GM04503 (cell line): ENCODE data around the gene DHX15.

Experiments
- DNase-seq: peaks from one replicate; pipeline ENCODE4 v3.0.0-alpha.2; 2012; ENCODE audit warnings: low read depth

Gene DHX15

DNA sequence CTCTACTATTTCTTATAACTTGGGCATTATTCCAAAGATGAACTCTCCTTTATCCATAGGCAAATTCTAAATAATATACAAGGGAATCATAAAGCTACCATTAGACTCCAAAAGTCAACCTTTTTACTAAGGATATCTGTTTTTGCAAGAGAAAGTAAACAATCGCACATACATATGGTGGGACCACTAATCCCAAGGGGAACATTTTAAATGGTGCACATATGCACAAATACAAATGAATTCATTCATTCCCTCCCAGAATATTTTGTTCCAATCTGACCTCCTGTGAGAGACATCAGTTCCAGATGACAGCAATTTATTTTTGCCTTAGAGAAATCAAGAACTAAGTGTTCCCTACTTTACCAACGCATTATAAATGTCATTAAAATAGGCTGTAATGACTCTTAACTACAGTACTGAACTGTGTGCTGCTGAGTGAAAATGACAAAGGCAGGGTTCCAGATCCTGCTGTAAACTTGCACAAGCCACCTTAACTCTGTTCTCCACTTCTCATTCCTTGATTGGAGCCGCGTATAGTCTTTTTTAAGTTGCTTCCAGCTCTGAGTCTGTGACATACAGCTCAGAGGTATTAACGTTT is 2.0 kb downstream of the DHX15 start:
- DNase-seq, result no peak

DNA sequence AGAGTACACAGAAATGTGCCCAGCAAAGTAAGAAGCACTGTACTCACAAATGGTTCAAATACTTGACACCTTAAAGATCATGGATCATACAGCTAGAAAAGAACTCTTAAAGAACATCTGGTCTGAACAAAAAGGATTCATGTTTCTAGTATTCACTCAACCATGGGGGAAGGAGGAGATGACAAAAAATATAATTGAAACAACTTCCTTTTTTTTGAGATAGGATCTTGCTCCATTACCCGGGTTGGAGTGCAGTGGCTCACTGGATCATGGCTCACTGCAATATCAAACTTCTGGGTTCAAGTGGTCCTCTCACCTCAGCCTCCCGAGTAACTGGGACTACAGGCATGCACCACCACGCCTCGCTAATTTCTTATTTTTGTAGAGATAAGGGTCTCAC is 6.0 kb downstream of the DHX15 start:
- DNase-seq, result no peak

DNA sequence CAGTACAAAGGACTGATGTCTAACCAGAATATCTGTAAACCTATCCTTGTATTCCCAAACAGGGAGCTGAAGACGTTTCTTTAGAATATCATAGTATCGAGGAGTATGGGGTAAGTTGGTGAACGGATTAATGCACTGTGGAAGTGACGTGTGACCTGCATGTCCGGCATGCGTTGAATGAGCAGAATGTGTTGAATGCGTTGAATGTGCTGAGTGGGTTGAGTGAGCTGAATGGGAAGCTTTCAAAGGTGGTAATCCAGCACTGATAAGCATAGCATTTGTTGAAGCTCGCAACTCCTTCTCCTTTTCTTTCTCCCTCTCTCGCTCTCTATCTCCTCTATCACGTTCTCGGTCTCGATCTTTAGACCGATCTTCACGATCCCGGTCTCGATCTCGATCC is 8.1 kb downstream of the DHX15 start:
- DNase-seq, result no peak

DNA sequence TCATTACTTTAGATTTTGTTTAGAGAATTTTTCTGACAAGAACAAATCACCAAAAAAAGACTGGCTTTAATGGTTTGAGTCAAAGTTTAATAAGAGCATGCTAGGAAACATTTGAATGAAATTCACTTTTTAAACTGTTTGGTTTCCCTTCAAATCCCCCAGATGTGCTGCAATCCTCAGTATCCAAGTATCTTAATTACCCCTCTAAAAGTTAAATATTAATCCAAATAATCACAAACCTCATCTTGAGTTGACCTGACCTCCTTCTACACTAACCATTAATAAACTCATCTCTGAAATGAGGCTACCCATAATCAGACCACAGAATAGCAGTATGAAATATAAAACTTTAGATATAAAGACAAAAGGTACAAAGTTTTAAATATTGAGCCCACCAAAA is 10.1 kb downstream of the DHX15 start:
- no peak for DNase-seq

DNA sequence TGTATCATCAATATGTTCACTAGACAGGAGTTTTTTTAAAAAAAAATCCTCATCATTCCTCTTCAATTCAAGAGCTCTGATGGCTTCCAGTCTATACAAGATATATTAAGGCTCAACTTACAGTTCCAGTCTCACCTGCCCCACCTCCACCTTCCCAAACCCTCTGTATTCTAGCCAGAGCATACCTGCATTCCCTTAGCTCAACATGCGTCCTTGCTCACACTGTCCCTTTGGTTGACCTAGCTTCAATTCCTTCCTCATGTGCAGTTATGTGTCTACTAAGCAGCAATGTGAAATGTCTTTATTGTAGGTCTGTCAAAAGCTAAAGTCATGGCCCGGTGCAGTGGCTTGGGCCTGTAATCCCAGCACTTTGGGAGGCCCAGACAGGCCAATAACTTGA is 10.8 kb downstream of the DHX15 start:
- DNase-seq, result no peak

DNA sequence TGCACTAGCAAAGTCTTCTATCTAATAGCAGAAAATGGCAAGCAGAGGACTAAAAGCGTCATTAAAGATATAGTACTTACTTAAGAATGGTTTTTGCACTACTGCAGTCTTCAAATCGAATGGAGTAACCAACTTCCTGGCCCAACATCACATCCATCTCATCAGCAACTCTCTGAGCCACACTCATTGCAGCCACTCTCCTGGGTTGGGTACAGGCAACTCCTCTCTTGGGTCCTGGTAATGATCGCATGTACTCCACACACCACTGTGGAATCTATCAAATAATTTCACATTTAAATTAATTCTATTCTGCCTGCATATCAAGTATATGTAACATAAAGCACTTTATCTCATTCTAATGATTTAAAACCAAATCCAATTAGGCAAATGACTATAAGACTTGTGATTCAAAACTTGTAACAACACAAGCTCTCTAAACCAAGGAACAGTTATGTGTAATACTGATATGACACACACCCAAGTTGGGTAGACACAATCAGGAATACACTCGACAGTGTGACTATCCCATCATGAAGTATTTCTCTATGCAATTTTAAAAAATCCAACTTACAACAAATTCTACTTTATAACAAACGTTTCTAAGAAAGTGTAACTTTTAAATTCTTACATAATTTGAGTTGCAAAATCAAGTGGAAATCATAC is 13.6 kb downstream of the DHX15 start:
- no peak for DNase-seq

DNA sequence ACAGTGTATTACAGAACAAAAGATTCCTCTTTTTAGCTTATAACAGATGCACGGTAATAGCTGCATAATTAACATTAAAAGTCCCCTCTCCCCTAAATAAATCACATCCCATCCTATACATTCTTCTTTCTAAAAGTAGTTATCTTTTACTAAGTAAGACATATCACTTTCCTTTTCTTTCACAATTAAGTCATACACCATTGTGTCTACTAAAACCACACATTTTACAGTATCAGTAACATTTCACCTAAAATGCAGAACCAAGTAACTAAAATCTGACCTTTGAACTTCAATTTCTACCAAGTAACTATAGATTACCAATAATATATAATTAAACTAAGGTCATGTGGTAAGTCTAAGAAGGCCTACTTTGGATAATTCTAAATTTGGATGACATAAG is 14.2 kb downstream of the DHX15 start:
- DNase-seq, result no peak

DNA sequence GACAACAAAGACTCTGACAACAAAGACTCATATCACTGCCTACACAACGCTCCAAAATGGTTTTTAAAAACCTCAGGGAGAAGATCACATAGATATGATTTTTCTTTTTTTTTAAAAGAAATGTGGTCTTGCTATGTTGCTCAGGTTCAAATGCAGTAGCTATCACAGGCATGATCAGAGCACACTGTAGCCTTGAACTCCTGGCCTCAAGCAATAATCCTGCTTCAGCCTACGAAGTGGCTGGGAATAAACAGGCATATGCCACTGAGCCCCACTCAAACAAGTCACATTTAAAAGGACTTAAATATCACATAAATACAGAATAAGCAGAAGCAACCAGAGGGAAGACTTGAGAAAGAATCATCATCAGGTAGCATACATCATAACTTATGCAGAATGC is 14.7 kb downstream of the DHX15 start:
- no peak for DNase-seq

DNA sequence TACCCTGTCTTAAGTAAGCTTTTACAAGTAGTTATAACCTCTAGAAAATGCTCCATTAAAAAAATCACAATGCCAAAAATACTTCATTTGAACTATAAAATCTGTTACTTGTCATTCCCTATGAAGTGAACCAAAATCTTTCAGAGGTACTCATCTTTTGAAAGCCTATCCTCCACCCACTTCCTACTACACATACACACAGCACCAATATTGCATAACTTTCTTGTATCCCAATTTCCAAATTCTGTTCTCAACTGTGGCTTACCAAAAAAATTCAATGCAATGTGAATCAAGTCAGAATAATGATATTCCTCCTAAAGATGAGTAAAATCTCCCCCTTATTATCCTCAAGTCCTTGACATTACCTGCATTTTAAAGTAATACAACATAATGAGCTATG is 15.9 kb downstream of the DHX15 start:
- DNase-seq, result no peak

DNA sequence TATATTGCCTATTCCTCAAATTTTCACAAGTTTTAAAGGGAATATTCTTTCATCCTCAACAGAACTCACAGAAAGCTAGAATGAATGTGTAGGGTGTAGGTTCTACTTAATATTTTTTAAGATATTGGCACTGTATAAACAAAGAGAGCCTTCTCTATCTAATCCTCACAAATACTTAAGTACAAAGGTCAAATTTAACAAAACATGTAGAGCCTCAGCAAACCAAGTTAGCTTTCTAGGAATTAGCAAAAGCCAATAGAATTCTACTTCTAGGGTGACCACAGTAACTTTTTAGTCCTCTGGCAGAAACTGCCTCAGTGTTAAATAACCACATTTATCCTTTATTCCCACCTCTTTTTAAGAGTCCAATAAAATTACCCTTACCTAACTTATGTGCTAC is 19.3 kb downstream of the DHX15 start:
- no peak for DNase-seq

DNA sequence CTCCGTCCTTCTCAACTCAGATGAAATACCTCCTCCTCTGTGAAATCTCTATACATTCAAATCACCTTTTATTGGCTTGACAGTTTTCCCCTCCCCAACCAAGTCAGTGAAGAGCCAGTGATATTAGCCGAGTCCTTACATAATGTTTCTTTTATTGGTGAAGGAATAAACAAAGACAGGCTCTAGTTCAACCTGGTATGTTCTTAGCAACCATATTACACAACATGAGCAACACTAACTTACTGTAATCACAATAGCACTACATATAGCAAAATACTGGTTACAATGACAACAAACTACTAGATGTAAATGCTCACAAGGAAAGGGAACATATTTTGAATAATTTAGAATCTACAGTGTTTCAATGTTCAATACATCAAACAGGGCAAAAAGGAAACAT is 19.9 kb downstream of the DHX15 start:
- no peak for DNase-seq

DNA sequence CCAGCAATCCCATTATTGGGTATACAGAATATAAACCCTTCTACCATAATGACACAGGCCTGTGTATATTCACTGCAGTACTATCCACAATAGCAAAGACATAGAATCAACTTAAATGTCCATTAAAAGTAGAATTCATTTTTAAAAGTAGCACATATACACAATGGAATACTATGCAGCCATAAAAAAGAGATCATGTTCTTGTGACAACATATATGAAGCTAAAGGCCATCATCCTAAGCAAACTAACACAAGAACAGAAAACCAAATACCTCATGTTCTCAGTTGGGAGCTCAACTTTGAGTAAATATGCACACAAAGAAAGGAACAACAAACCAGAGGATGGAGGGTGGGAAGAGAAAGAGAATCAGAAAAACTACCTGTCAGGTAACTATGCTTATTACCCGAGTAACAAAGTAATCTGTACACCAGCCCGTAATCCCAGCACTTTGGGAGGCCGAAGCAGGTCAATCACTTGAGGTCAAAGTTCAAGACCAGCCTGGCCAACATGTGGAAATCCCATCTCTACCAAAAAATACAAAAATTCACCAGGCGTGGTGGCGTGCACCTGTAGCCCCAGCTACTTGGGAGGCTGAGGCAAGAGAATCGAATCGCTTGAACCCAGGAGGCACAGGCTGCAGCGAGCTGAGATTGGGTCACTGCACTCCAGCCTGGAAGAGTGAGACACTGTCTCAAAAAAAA is 22.8 kb downstream of the DHX15 start:
- DNase-seq, result no peak

DNA sequence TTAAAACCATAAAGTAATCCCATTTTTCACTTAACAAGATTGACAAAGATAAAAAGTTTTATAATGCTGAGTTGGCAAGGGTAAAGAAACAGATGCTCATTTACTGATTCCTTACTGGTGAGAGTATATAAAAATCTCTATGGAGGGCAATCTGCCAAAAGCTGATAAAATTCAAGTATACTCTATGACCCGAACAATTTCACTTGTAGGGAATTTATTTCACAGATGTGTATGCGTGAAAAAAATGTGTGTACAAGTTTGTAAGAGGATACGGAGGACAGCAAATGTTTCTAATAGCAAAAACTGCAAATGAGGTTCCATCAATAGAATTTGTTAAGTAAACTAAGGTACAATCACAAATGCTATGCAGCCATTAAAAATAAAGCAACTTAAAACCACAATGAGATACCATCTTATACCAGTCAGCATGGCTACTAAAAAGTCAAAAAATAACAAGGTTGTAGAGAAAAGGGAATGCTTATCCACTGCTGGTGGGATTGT is 23.4 kb downstream of the DHX15 start:
- DNase-seq, result no peak

DNA sequence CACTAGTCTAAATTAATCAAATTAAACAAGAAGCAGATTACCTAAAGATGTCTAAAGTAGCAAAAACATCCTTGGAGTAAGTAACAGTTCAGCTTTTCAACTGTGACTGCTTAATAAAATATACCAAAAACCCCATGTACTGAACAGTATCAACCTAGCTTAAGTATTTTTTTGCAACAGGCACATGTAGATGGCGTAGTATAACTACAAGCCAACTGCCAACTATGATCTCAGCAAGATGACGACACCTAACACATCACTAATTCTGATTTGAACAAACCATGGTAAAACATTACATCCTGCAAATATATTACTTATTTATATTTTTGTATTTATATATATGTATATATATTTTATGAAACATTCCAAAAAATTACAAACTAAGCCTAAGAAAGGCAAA is 24.5 kb downstream of the DHX15 start:
- DNase-seq, result no peak

DNA sequence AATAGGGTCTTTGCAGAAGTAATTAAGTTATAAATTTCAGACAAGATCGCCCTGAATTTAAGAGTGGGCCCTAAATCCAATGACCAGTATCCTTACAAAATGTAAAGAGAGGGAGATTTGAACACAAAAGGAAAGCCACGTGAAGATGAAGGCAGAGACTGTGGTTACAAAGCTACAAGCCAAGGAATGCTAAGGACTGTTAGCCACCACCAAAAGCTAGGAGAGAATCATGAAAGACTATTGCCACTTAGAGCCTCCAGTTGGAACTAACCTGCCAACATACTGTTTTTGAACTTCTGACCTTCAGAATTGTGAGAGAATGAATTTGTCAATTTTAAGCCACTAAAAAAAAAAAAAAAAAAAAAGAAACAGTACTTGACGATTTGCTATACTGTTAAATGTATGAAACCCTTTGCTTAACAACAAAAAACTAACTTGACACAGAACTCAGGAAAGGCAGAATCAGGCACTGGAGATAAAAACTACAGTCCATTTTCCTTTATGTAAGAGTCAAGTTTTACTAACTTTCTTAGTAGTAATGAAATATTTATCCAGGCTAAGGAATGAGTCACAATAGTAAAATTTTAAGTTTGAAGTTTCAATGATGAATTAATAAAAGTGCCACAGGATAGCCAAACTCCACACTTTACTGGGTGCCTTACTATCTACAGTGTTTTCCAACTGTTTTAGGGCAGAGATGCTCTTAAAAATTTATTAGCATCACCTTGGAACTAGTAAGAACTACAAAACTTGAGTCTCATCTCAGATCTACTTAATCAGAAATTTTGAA is 25.1 kb downstream of the DHX15 start:
- DNase-seq, result no peak

DNA sequence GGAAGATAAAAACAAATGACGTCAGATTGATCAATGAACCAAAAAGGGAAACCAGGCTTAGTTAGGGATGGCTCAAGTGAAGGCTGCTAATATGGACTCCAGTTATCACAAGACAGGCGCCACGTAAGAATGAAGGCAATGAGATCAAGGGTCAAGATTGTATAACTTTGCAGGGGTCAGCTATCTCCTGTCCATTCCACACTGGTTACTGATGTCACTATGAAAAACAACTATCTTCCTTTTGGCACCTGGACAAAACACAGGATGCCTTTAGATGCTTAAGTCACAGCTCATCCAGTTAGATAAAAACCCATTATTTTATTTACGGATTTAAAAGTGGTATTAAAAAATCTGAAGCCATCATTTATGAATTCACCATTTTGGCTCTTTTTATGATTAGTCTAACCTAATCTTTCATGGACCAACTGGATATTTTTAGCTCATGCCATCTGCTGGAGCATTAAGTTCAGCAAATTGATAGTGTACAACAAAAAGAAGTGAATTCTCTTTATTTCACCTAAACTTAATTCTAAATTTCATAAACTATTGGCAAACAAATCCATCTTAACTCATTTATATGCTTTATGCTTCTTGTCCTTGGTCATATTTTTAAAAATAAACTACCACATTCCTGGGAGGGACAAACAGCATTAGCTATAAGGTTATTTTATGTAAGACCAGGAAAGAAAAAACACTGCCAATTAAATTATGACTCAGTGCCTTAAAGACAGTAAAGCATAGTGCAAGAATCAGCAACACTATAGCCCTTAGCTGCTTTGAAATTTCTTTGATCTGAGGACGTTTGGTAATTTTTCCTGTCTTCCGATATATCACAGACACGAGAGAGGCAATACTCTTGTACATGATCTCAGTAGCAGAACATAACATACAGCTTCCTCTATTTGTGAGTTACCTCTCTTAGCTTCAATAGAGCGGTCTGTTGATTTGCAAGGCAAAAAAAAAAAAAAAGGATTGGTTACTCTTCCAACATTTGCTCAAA is 27.0 kb downstream of the DHX15 start:
- DNase-seq, result no peak

DNA sequence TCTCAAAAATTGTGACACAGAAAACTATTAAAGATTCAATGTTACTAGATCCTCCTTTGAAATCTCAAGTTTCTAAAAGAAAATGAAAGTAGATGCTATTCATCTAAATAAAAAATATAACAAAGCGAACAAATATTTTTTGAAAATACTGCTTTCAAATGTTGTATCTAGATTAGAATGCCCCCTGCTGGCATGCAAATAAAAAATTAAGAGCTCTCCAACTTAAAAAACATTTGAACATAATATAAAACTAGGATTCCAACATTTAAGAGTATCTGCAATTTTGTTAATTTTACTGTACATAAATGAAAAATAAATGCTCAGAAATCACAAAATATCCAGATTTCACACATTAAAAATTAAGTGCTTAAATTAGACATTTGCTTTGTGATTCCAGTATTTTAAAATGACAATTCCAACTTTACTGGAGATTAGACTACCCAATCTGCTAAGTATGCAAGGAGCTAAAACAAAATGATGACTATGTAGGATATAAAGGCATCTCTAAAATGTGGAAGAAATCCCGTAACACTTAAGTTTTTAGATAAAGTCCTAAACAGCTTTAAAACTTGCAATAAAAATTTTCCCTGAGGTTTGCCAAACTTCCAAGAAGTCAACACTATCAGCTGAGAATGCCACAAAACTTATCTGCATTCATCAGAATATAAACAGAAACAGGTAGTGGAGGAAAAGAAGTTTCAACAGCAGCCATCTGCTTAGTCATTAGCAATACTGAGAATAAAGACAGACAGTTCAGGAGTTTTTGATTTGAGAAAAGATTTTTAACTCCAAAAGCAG is 32.7 kb downstream of the DHX15 start:
- DNase-seq, result no peak

DNA sequence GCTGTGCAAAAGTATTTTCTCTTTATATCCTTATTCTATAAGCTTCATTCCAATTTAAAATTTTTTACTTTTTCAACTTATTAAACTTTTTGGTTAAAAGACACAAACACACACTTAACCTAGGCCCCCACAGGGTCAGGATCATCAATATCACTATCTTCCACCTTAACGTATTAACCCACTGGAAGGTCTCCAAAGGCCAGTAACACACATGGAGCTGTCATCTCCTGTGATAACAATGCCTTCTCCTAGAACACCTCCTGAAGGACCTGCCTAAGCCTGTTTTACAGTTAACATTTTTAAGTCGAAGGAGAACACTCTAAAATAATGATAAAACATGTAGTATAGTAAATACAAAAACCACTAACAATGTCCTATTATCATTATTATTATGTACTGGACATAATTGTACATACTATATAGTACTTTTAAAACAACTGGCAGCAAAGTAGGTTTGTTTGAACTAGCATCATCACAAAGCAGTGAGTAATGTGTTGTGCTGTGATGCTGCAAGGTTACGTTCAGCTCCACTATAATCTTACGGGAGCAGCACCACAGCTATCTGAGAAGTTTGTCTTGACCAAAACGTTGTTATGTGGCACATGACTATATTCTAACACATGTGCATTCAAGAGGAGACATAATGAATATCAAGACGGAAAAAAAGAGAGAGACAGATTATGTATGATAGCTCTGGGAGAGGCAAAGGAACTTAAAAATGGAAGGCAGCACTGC is 33.7 kb downstream of the DHX15 start:
- no peak for DNase-seq

DNA sequence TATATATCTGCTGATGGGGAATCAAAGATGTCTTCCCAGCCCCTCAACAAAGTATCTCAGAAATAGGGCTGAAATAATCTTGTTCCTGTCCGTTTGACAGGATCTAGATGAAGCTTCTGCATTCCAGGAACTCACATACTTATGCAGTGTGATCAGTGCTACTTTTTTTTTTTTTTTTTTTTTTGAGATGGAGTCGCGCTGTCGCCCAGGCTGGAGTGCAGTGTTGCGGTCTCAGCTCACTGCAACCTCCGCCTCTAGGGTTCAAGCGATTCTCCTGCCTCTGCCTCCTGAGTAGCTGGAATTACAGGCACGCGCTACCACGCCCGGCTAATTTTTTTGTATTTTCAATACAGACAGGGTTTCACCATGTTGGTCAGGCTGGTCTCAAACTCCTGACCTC is 36.4 kb downstream of the DHX15 start:
- no peak for DNase-seq
